HepG2 (cell line): ENCODE measurements around the gene ANKRD44.

Experiments
- CREB1 ChIP-seq, 2 experiments: fragments of 450-650 bp in 1 of 2; IDR thresholded peaks; 2 replicates each; pipeline ENCODE4 v1.6.1; 2016 to 2017; ENCODE audit warnings: control low read depth in 1 of 2, mild to moderate bottlenecking in 1 of 2, missing compliant biosample characterization in 1 of 2, missing genetic modification characterization in 1 of 2
- CTCF ChIP-seq: sonication (generic); formaldehyde crosslinking; IDR thresholded peaks from 2 replicates; pipeline ENCODE4 v1.5.0; 2020; ENCODE audit warnings: mild to moderate bottlenecking, missing genetic modification reagents, moderate library complexity
- NR2C2 ChIP-seq: sonication (generic); formaldehyde crosslinking; IDR thresholded peaks from 2 replicates; pipeline ENCODE4 v1.4.0; 2020; ENCODE audit warnings: missing genetic modification reagents, mild to moderate bottlenecking, moderate library complexity, borderline replicate concordance
- NR2F1 ChIP-seq, 2 experiments: fragments of 450-650 bp in 1 of 2; formaldehyde crosslinking in 1 of 2; IDR thresholded peaks; 2 replicates each; pipeline versions ENCODE4 v1.5.0 to v1.6.1; 2016 to 2020; ENCODE audit warnings: mild to moderate bottlenecking in 1 of 2, missing compliant biosample characterization in 1 of 2, missing genetic modification reagents in 1 of 2, moderate library complexity in 1 of 2
- TOE1 ChIP-seq: sonication (generic); formaldehyde crosslinking; IDR thresholded peaks from 2 replicates; pipeline ENCODE4 v1.4.0; 2020; ENCODE audit warnings: mild to moderate bottlenecking, missing genetic modification reagents
- ZBTB21 ChIP-seq: sonication (generic); formaldehyde crosslinking; IDR thresholded peaks from 2 replicates; pipeline ENCODE4 v1.4.0; 2020; ENCODE audit warnings: missing genetic modification reagents
- ZNF296 ChIP-seq: sonication (generic); formaldehyde crosslinking; conservative IDR thresholded peaks from 2 replicates; pipeline ENCODE4 v1.5.0; 2020; ENCODE audit warnings: mild to moderate bottlenecking, missing genetic modification reagents

GRCh38 chr2:197200051-197200761 lies 110.4 kb downstream of the ANKRD44 start:
- TF ChIP-seq NR2C2 (CRISPR knock-in tag) (no peak), CTCF (CRISPR knock-in tag) (no peak), ZNF296 (CRISPR knock-in tag) (no peak), ZBTB21 (CRISPR knock-in tag) (no peak), TOE1 (CRISPR knock-in tag) (no peak), CREB1 (IDR thresholded peaks at IDR 0.05) (no peak), CREB1 (CRISPR knock-in tag; IDR thresholded peaks at IDR 0.05) (no peak), NR2F1 (CRISPR knock-in tag; IDR thresholded peaks at IDR 0.05) (no peak)
